Measurements from ENCODE around the gene FAXC.

DNA sequence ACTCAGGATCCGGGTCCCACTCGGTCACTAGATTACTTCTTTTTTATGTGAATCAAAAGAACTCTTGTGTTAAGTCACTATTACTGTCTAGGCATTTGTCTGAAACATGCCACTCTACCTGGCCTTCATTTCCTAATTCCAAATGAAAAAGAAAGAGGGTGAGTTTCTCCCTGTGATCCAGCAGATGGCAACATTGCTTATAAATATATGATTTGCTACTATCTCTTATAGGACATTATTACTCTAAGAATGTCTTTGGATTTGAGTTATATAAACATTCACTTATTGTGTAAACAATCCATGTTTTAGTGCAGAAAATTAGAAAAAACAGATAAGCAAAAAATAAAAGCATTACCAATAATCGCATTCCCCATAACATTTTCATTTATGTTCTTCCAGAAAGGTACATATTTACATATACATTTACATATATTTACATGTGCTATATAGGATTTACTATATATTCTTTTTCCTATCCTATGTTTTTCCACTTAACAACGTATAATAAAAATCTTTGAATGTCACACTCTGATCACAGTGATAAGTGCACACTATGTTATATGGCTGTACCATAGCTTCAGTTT, 66.9 kb downstream of the FAXC start:
- TF ChIP-seq, protein P1, sequence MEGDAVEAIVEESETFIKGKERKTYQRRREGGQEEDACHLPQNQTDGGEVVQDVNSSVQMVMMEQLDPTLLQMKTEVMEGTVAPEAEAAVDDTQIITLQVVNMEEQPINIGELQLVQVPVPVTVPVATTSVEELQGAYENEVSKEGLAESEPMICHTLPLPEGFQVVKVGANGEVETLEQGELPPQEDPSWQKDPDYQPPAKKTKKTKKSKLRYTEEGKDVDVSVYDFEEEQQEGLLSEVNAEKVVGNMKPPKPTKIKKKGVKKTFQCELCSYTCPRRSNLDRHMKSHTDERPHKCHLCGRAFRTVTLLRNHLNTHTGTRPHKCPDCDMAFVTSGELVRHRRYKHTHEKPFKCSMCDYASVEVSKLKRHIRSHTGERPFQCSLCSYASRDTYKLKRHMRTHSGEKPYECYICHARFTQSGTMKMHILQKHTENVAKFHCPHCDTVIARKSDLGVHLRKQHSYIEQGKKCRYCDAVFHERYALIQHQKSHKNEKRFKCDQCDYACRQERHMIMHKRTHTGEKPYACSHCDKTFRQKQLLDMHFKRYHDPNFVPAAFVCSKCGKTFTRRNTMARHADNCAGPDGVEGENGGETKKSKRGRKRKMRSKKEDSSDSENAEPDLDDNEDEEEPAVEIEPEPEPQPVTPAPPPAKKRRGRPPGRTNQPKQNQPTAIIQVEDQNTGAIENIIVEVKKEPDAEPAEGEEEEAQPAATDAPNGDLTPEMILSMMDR (IDR thresholded peaks at IDR 0.05), result no peak
- TF ChIP-seq POLR2A (IDR thresholded peaks at IDR 0.05), result no peak
